Measurements from ENCODE around the gene FBXO17. TPM values are rescaled to one million over a fixed set of nuclear protein-coding genes. Genes with fewer than 3 reads are reported as not detected.

Gene FBXO17
- total and polyA plus RNA-seq, 3 experiments from 2014 or later, result 0.16 TPM; not detected in 2

GRCh38 chr19:38959618-38960017, 15.9 kb downstream of the FBXO17 start:
- H3K27me3 Mint-ChIP-seq, result peaks cover 0 to 16% of the 10 kb centered on the region in 2 donors
- ChIA-PET POLR2A (no interaction called here), CTCF (no interaction called here)
- no peaks in the 10 kb centered on the region for H3K36me3 ChIP-seq (ENCODE audit: insufficient read depth, low read length)
- no peak for DNase-seq
- H3K9me3 Mint-ChIP-seq, result no peaks in the 10 kb centered on the region
- no peak overlapping the region for H3K4me3 ChIP-seq (ENCODE audit: low read length)
- no peaks in the 10 kb centered on the region for H3K4me1 ChIP-seq (ENCODE audit: insufficient read depth, low read length)
- no peaks in the 10 kb centered on the region for H3K9me3 ChIP-seq (ENCODE audit: low read length)
- H3K27me3 ChIP-seq (ENCODE audit: insufficient read depth, low read length, poor library complexity, severe bottlenecking), result no peaks in the 10 kb centered on the region
- no peak overlapping the region for H3K27ac ChIP-seq (ENCODE audit: low read depth, low read length)
- no peak overlapping the region for H3K27ac Mint-ChIP-seq
- H3K4me3 Mint-ChIP-seq, result no peak overlapping the region
- H3K4me1 Mint-ChIP-seq, result peaks cover 6 to 8% (median 7%) of the 10 kb centered on the region in 3 donors
- no peaks in the 10 kb centered on the region for H3K36me3 Mint-ChIP-seq

- POLR2A ChIA-PET, result no interaction called here
- Mint-ChIP-seq H3K4me3 (no peak overlapping the region), H3K36me3 (no peaks in the 10 kb centered on the region), H3K27me3 (peaks cover 8 to 19% of the 10 kb centered on the region in 2 donors), H3K4me1 (peaks cover 6 to 8% (median 7%) of the 10 kb centered on the region in 3 donors), H3K9me3 (no peaks in the 10 kb centered on the region), H3K27ac (no peak overlapping the region)
- DNase-seq, result no peak
- Histone ChIP-seq H3K36me3 (ENCODE audit: insufficient read depth, low read length) (no peaks in the 10 kb centered on the region), H3K27ac (ENCODE audit: low read depth, low read length) (no peak overlapping the region), H3K27me3 (ENCODE audit: insufficient read depth, low read length, poor library complexity, severe bottlenecking) (peaks cover 4% of the 10 kb centered on the region), H3K4me1 (ENCODE audit: insufficient read depth, low read length) (no peaks in the 10 kb centered on the region), H3K4me3 (ENCODE audit: low read length) (no peak overlapping the region), H3K9me3 (ENCODE audit: low read length) (no peaks in the 10 kb centered on the region)
- CTCF ChIA-PET, result interaction anchor here (0.7 to 1.2 kb wide), 2 partner anchors 10 to 521 kb away, joined by 3 read pairs; no protein-coding TSS in a partner anchor
These were observed 17.2 kb downstream of the FBXO17 start for GRCh38 chr19:38958301-38958700.

- Histone ChIP-seq H3K27me3 (ENCODE audit: insufficient read depth, low read length, poor library complexity, severe bottlenecking) (peaks cover 4% of the 10 kb centered on the region), H3K36me3 (ENCODE audit: insufficient read depth, low read length) (no peaks in the 10 kb centered on the region), H3K4me3 (ENCODE audit: low read length) (no peak overlapping the region), H3K9me3 (ENCODE audit: low read length) (no peaks in the 10 kb centered on the region), H3K27ac (ENCODE audit: low read depth, low read length) (no peak overlapping the region), H3K4me1 (ENCODE audit: insufficient read depth, low read length) (no peaks in the 10 kb centered on the region)
- no peak overlapping the region for H3K4me3 Mint-ChIP-seq
- H3K4me1 Mint-ChIP-seq, result peaks cover 2 to 6% (median 6%) of the 10 kb centered on the region in 3 donors
- H3K27ac Mint-ChIP-seq, result no peak overlapping the region
- H3K27me3 Mint-ChIP-seq, result peaks cover 15 to 16% of the 10 kb centered on the region in 2 donors
- ChIA-PET POLR2A (no interaction called here), CTCF (no interaction called here)
- no peaks in the 10 kb centered on the region for H3K36me3 Mint-ChIP-seq
- DNase-seq, result no peak
- H3K9me3 Mint-ChIP-seq, result no peaks in the 10 kb centered on the region
These were observed 19.3 kb downstream of the FBXO17 start for GRCh38 chr19:38956264-38956663.

GRCh38 chr19:38953677-38954076, 21.9 kb downstream of the FBXO17 start:
- Histone ChIP-seq H3K4me3 (ENCODE audit: low read length) (no peak overlapping the region), H3K4me1 (ENCODE audit: insufficient read depth, low read length) (peaks cover 7% of the 10 kb centered on the region), H3K36me3 (ENCODE audit: insufficient read depth, low read length) (no peaks in the 10 kb centered on the region), H3K27ac (ENCODE audit: low read depth, low read length) (no peak overlapping the region), H3K9me3 (ENCODE audit: low read length) (no peaks in the 10 kb centered on the region), H3K27me3 (ENCODE audit: insufficient read depth, low read length, poor library complexity, severe bottlenecking) (peaks cover 4% of the 10 kb centered on the region)
- Mint-ChIP-seq H3K4me3 (no peak overlapping the region), H3K4me1 (peaks cover 7 to 18% (median 11%) of the 10 kb centered on the region in 3 donors), H3K27ac (no peak overlapping the region), H3K27me3 (peaks cover 20 to 22% of the 10 kb centered on the region in 2 donors), H3K36me3 (no peaks in the 10 kb centered on the region), H3K9me3 (no peaks in the 10 kb centered on the region)
- POLR2A ChIA-PET, result no interaction called here
- no peak for DNase-seq
- CTCF ChIA-PET, result no interaction called here

GRCh38 chr19:38952395-38953165, 23.0 kb downstream of the FBXO17 start:
- H3K27me3 ChIP-seq (ENCODE audit: insufficient read depth, low read length, poor library complexity, severe bottlenecking), result peaks cover 4% of the 10 kb centered on the region
- peak overlapping the region in 2 of 7 donors; percentile 5 to 34 for H3K4me3 Mint-ChIP-seq
- no peak overlapping the region for H3K4me3 ChIP-seq (ENCODE audit: low read length)
- H3K4me1 ChIP-seq (ENCODE audit: insufficient read depth, low read length), result peaks cover 7% of the 10 kb centered on the region
- POLR2A ChIA-PET, result interaction anchor here (0.6 kb wide), 1 partner anchor 197 kb away, joined by 4 read pairs; no protein-coding TSS in a partner anchor
- CTCF ChIA-PET, result interaction anchor here (1.3 to 1.8 kb wide), 2 partner anchors 9 to 15 kb away, joined by 3 to 4 read pairs; no protein-coding TSS in a partner anchor
- no peak overlapping the region for H3K27ac ChIP-seq (ENCODE audit: low read depth, low read length)
- peaks cover 20 to 22% of the 10 kb centered on the region in 2 donors for H3K27me3 Mint-ChIP-seq
- no peaks in the 10 kb centered on the region for H3K9me3 ChIP-seq (ENCODE audit: low read length)
- DNase-seq, result peak in 2 of 5 donors; percentile 23 to 39
- H3K36me3 Mint-ChIP-seq, result no peaks in the 10 kb centered on the region
- H3K9me3 Mint-ChIP-seq, result no peaks in the 10 kb centered on the region
- H3K4me1 Mint-ChIP-seq, result peaks cover 7 to 18% (median 11%) of the 10 kb centered on the region in 3 donors
- H3K27ac Mint-ChIP-seq, result peak overlapping the region in 3 of 8 donors; percentile 18 to 58 (median 26)
- no peaks in the 10 kb centered on the region for H3K36me3 ChIP-seq (ENCODE audit: insufficient read depth, low read length)

- H3K4me3 Mint-ChIP-seq, result no peak overlapping the region
- Histone ChIP-seq H3K4me1 (ENCODE audit: insufficient read depth, low read length) (peaks cover 7% of the 10 kb centered on the region), H3K36me3 (ENCODE audit: insufficient read depth, low read length) (no peaks in the 10 kb centered on the region), H3K9me3 (ENCODE audit: low read length) (no peaks in the 10 kb centered on the region), H3K4me3 (ENCODE audit: low read length) (no peak overlapping the region), H3K27ac (ENCODE audit: low read depth, low read length) (no peak overlapping the region), H3K27me3 (ENCODE audit: insufficient read depth, low read length, poor library complexity, severe bottlenecking) (peaks cover 4% of the 10 kb centered on the region)
- peak in 1 of 5 donors; percentile 13 for DNase-seq
- CTCF ChIA-PET, result interaction anchor here (1.3 to 1.8 kb wide), 2 partner anchors 11 to 13 kb away, joined by 3 to 4 read pairs; no protein-coding TSS in a partner anchor
- H3K36me3 Mint-ChIP-seq, result no peaks in the 10 kb centered on the region
- H3K27me3 Mint-ChIP-seq, result peaks cover 20% of the 10 kb centered on the region in 2 donors
- peaks cover 7 to 18% (median 11%) of the 10 kb centered on the region in 3 donors for H3K4me1 Mint-ChIP-seq
- POLR2A ChIA-PET, result no interaction called here
- no peak overlapping the region for H3K27ac Mint-ChIP-seq
- no peaks in the 10 kb centered on the region for H3K9me3 Mint-ChIP-seq
These were observed 24.4 kb downstream of the FBXO17 start for GRCh38 chr19:38951187-38951586.

- ChIA-PET CTCF (interaction anchor here (0.9 kb wide), 1 partner anchor 12 kb away, joined by 5 read pairs; no protein-coding TSS in a partner anchor), POLR2A (no interaction called here)
- H3K4me3 Mint-ChIP-seq, result peak overlapping the region in 6 of 7 donors; percentile 53 to 74 (median 60)
- peaks cover 4% of the 10 kb centered on the region for H3K27me3 ChIP-seq (ENCODE audit: insufficient read depth, low read length, poor library complexity, severe bottlenecking)
- peaks cover 7% of the 10 kb centered on the region for H3K4me1 ChIP-seq (ENCODE audit: insufficient read depth, low read length)
- peak overlapping the region; percentile 15 for H3K4me3 ChIP-seq (ENCODE audit: low read length)
- H3K36me3 Mint-ChIP-seq, result no peaks in the 10 kb centered on the region
- no peaks in the 10 kb centered on the region for H3K9me3 Mint-ChIP-seq
- peak overlapping the region in 1 of 8 donors; percentile 47 for H3K27ac Mint-ChIP-seq
- peak; percentile 68 to 77 (median 74) for DNase-seq
- no peak overlapping the region for H3K27ac ChIP-seq (ENCODE audit: low read depth, low read length)
- no peaks in the 10 kb centered on the region for H3K36me3 ChIP-seq (ENCODE audit: insufficient read depth, low read length)
- no peaks in the 10 kb centered on the region for H3K9me3 ChIP-seq (ENCODE audit: low read length)
- peaks cover 7 to 18% (median 11%) of the 10 kb centered on the region in 3 donors for H3K4me1 Mint-ChIP-seq
- peaks cover 20% of the 10 kb centered on the region in 2 donors for H3K27me3 Mint-ChIP-seq
These were observed 25.8 kb downstream of the FBXO17 start for GRCh38 chr19:38949580-38950367.
